ENCODE measurements around the gene NTNG1.

Gene NTNG1

DNA sequence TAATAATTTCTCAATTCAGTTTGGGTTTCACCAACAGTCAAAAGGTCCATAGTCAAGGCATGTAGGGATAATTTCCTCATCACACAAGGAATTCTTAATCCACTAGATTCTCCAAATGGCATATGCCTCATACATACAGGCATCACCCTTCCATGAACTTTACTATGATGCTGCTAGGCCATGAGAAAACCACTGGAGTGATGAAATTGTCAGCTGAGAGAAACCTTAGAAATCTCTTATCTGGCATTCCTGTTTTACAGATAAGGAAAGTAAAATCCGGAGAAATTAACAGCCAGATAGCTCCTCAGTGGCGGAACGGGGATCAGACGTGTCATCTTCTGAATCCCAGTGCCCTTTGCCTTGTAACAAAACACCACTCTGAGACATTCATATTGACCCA lies 274.4 kb downstream of the NTNG1 start:
- DNase-seq: no peak

DNA sequence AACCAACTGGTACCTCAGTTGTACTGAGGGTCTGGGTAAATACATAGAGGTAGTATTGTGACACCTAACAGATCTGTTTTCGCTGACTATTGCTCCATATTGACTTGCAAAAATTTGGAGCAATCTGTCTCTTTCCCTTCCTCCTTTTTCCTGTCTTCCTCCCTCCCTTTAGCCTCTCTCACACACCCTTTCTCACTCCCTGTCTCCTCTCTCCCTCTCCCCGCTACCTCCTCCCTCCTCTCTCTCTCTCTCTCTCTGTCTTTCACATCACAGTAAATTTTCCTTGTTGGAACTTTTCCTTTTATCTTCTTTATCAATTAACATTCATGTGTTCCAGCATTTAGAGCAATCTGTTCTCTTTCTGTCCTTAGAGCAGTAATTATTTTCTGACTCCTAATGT lies 278.2 kb downstream of the NTNG1 start:
- DNase-seq: no peak

DNA sequence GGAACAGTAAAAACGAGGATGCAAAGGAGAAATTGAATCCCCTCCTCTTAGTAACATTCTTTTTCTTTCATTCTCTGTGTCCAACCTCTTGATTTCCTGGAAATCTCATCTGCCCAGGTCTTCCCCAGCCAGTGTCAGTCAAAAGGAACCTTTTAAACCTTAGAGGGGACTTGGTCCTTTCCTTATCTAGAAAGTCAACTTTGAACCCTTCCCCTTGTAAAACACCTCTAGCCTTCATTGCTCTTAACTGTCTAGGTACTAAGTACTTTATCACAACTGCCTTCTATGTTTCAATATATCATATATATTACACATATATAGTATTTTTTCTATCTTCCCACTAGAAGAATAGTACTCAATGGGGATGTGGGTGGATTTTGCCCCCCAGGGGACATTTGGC lies 282.1 kb downstream of the NTNG1 start:
- DNase-seq: no peak

GRCh38 chr1:107430540-107431228 lies 289.8 kb downstream of the NTNG1 start:
- peak; percentile 72 to 83 (median 76) for DNase-seq

- no peak for DNase-seq
Measured at GRCh38 chr1:107432108-107432507, 291.3 kb downstream of the NTNG1 start.

- DNase-seq: no peak
Measured at GRCh38 chr1:107433068-107433467, 292.2 kb downstream of the NTNG1 start.

DNA sequence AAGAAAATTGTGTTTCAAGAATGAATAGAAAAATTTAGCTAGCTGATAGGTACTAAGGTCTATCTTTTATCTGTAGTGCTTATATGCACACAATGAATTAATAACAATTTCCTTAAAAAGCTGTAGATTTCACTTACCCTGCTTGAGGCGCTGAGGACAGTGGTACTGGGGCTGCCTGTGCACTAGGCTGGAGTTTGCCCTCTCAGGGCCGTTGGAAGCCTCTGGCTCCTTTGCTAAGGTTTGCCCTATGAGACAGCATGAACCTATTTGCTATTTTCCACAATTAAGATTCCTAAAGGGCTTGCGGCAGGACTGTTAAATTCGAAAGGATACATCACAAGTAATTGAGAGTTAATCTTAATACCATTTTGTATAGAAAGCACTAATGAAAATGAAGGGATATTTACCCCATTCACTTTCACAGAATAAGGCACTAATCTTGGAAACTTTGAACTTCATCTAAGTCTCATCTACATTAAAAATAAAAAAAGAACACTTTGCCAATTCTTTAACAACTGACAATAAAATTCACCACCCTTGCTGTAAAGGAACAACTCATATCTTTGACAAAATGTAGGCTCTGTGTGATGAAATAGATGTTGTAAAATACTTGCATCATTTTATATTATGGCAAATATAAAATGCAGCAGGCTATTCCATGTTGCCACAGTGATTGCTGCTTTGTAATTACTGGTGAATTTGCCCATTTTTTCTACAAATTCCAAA lies 293.0 kb downstream of the NTNG1 start:
- DNase-seq: no peak

DNA sequence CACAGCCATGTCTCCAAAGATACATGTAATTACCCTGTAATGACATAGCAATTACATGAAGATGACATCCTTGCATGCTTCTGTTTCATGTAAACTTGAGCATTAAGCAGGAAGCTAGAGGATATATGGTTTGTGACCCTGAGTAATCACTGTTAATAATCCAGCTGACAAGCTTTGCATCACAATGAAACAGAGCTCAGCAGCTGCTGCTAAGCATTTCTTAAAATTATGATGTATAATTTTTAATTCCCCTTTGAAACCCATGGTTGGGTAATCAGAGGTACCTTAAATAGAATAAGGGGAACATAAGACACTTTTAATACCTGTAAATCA lies 293.5 kb downstream of the NTNG1 start:
- no peak for DNase-seq

- DNase-seq: no peak
Measured at GRCh38 chr1:107436552-107437241, 295.9 kb downstream of the NTNG1 start.

DNA sequence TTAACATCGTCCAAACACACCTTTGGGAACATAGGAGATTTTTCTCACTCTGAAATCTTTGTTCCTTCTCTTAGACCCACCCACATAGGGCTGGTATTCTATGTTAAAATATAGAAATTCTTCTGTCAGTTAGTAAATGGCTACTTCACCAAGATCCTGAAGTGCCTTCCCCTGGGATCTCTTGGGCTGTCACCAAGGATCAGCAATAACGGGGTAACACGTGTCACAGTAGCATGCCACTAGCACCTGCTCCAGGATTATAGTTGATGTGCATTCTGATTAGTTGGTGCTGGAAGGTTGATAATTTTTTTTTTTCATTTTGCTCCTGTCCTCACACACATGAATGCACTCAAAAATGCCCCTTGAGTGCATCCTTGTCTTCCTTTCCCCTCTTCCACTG lies 298.7 kb downstream of the NTNG1 start:
- no peak for DNase-seq

- no peak for DNase-seq
Measured at GRCh38 chr1:107442551-107442950, 301.7 kb downstream of the NTNG1 start.

- no peak for DNase-seq
Measured at GRCh38 chr1:107443027-107443426, 302.2 kb downstream of the NTNG1 start.

GRCh38 chr1:107443860-107444259 lies 303.0 kb downstream of the NTNG1 start:
- DNase-seq: no peak

DNA sequence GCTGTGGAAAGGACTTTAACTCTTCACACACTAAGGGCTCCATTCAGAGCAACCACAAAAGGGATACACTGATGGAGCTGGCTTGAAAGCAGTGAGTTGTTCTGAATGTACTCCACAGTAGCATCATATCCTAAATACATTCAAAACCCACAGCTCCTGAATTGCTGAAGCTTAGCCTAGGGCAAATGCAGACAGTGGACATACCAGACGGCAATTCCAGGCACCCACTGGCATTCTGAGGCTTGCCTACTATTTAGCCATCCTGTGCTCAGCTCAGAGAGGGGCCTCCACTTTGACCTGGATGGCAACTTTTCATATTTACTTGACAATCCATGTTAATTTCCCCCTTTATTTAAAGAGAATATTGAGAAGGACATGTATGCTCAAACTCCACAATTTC lies 303.5 kb downstream of the NTNG1 start:
- DNase-seq: no peak

DNA sequence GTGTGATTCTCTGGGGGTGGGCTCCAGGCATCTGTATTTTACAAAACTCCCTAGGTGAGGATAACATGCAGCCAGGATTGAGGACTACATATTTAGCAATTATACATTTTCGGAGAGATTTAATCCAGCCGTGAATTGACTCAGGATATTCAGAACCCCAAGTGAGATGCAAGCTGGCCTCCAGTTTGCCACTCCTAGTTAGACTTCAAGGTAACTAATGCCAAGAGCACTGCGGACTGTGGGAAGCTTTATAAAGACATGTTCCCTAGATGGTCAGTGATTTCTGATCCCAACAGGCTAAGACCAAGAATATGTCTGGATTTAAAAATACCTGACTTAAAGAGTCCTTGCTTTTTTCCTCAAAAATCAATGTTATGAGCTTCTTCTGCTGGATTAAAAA lies 308.5 kb downstream of the NTNG1 start:
- no peak for DNase-seq

GRCh38 chr1:107450899-107451664 lies 310.2 kb downstream of the NTNG1 start:
- DNase-seq: peak; percentile 46 to 73 (median 68)

- peak; percentile 3 to 28 (median 24) for DNase-seq
Measured at GRCh38 chr1:107451715-107452114, 310.9 kb downstream of the NTNG1 start.

GRCh38 chr1:107454791-107455190 lies 314.0 kb downstream of the NTNG1 start:
- peak; percentile 42 to 57 (median 55) for DNase-seq

GRCh38 chr1:107457989-107458388 lies 317.1 kb downstream of the NTNG1 start:
- peak in 2 of 3 donors; percentile 19 to 36 for DNase-seq

GRCh38 chr1:107459204-107459904 lies 318.5 kb downstream of the NTNG1 start:
- DNase-seq: no peak

DNA sequence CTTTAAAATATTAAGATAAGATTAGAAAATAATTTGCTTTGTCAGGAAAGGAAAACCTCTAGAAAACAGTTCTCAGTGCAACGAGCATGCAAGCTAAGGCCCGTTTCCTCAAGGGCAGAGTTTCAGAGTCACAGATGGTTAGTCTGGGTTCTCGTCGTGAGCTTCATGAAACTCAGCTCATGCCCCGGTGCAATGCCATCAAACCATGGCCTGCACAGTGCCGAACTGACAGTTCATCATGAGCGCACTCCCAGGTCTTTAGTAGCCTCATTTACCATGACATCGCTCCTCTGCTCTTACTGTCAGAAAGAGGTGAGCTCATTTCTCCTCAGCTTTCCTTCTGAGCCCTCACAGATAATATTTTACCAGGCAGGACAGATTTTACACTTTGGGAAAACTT lies 319.2 kb downstream of the NTNG1 start:
- no peak for DNase-seq

DNA sequence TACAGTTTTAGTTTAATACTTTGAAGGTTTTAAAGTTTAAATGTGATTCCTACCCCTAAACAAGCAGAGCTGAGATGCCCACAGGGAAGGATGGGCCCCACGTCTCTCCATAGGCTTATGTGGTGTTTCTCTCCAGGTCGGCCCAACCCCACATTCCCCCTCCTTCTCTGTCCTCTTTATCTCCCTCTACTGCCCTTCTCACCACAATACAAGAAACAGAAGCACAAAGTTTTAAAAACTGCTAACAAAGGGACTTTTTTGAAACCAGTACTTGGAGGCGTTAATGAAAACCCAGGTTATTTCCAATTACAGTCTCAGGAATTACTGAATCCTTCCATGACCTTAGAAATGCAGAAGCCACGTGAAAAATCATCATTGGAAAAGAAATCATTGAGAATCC lies 324.0 kb downstream of the NTNG1 start:
- no peak for DNase-seq

GRCh38 chr1:107467286-107467685 lies 326.4 kb downstream of the NTNG1 start:
- no peak for DNase-seq
